Ishikawa (cell line): ENCODE measurements around the gene GIN1.

Experiments used
- CEBPB ChIP-seq: IDR thresholded peaks from 2 replicates; pipeline ENCODE4 v1.6.1; 2012
- CREB1 ChIP-seq: IDR thresholded peaks from 2 replicates; pipeline ENCODE4 v1.6.1; 2012; ENCODE audit warnings: low read depth
- EGR1 ChIP-seq: IDR thresholded peaks from 2 replicates; pipeline ENCODE4 v1.6.1; 2012
- EP300 ChIP-seq: IDR thresholded peaks from 2 replicates; pipeline ENCODE4 v1.6.1; 2012; ENCODE audit warnings: borderline replicate concordance
- FOXM1 ChIP-seq: IDR thresholded peaks from 2 replicates; pipeline ENCODE4 v1.6.1; 2012; ENCODE audit warnings: low read depth, borderline replicate concordance
- MAX ChIP-seq: IDR thresholded peaks from 2 replicates; pipeline ENCODE4 v1.6.1; 2012
- NFIC ChIP-seq: IDR thresholded peaks from 2 replicates; pipeline ENCODE4 v1.6.1; 2012
- RAD21 ChIP-seq: IDR thresholded peaks from 2 replicates; pipeline ENCODE4 v1.6.1; 2012; ENCODE audit warnings: low read depth
- REST ChIP-seq: IDR thresholded peaks from 2 replicates; pipeline ENCODE4 v1.6.1; 2012; ENCODE audit warnings: low read depth, mild to moderate bottlenecking
- TAF1 ChIP-seq: IDR thresholded peaks from 2 replicates; pipeline ENCODE4 v1.6.1; 2012; ENCODE audit warnings: low read depth, mild to moderate bottlenecking
- TCF12 ChIP-seq: IDR thresholded peaks from 2 replicates; pipeline ENCODE4 v1.6.1; 2012; ENCODE audit warnings: low read depth
- TEAD4 ChIP-seq: IDR thresholded peaks from 2 replicates; pipeline ENCODE4 v1.6.1; 2012
- YY1 ChIP-seq: IDR thresholded peaks from 2 replicates; pipeline ENCODE4 v1.6.1; 2012; ENCODE audit warnings: low read depth
- ZBTB7A ChIP-seq: IDR thresholded peaks from 2 replicates; pipeline ENCODE4 v1.6.1; 2012; ENCODE audit warnings: low read depth
- TF ChIP-seq, protein P1 (sequence below): IDR thresholded peaks from 2 replicates; pipeline ENCODE4 v1.6.1; 2012

The GIN1 gene

DNA sequence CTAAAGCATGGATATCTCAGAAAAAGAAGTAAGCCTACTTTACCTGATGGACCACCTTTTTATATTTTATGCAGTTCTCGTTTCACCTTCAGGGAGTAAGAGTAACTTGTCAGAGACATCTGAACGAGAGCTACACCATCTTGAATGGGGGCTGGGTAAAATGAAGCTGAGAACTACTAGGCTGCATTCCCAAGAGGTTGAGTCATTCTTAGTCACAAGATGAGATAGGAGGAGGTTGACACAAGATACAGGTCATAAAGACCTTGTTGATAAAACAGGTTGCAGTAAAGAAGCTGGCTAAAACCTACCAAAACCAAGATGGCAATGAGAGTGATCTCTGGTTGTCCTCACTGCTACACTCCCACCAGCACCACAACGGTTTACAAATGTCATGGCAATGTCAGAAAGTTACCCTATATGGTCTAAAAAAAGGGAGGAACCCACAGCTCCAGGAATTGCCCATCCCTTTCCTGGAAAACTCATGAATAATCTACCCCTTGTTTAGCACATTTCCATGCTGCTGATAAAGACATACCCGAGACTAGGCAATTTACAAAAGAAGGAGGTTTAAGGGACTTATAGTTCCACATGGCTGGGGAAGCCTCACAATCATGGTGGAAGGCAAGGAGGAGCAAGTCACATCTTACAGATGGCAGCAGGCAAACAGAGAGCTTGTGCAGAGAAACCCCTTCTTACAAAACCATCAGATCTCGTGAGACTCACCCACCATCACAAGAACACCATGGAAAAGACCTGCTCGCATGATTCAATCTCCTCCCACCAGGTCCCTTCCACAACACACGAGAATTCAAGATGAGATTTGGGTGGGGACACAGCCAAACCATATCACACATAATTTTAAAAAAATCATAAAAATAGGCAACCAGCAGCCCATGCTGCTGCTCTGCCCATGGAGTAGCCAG is 62.5 kb downstream of the GIN1 start:
- no peak for TF ChIP-seq CEBPB

DNA sequence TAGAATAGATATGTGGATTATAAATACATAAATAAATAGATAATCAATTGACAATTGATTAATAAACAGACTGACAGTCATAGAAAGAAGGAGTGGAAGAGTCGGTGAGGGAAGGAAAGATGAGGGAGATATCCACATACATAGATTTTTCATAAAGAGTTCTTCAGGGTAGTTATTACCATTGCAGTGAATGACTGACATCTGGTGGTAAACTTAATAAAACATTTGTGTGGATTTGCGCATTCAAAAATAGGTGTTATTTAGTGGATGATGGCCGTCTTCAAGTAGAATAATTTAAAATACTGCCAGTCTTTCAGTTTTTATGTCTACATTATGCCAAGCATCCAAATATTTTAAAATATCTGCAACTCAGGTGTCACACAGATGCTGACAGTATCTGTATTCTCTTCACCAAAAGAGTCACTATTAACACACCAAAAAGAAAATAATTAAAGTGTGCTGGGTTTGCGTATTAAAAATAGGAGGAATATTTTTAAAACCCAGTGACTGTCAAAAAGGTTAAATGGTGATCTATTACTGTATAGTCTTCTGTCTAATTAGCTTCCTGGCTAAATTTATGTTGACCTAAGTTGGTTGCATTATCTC is 78.8 kb downstream of the GIN1 start:
- TF ChIP-seq RAD21 (peak; percentile 74), TEAD4 (no peak)

DNA sequence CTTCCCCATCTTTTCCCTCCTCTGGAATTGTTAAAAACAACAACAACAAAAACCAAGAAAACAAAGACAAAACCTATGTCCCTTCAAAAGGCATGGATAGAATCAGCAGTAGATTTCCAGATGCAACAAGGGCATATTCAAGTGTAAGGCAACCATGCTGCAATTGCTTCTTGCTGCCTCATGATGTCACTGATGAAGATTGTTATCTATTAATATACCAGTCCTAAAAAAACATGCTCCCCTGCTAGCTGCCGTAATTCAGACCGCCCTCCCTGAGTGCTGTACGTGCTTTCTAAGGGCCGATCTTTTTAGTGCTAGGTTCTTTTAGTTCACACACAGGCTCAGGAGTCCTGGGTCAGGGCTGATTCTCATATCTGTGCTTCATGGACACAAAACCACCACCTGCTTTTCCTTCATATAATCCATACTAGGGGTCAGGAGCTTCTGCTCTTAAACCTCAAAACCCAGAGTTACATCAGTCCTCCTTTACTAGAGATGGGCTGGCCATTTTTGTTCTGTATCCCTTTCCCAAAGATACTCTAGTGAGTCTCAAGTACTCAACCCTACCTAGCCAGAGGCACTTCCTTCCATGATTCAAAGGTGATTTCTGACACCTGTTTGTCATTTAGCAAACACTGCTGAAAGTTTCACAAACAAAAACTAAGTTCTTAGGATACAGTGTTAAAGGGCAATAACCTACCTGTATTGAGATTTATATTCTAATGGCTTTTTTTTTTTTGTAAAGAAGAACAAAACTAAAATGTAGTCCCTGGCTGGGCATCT is 82.1 kb downstream of the GIN1 start:
- TF ChIP-seq EGR1 (no peak), FOXM1 (no peak), TAF1 (no peak), TEAD4 (no peak), ZBTB7A (no peak), MAX (no peak), RAD21 (no peak)

DNA sequence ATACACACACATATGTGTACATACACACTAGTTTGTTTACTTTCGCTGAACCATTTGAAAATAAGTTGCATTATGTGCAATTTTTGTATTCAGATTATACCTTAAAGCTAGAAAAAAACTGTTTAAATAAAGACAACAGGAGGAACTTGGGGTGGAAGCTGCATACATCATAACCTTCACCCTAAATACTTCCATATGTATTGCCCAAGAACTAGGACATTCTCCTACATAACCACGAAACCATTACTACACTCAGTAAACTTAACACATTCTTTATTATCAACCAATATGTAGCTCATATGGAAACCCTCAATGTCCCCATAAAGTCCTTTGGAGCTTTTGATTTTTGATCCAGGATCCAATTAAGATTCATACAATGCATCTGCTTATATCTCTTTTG is 83.3 kb downstream of the GIN1 start:
- no peak for TF ChIP-seq EP300
- TF ChIP-seq MAX, result no peak
- no peak for TF ChIP-seq NFIC
- no peak for TF ChIP-seq EGR1
- TF ChIP-seq YY1, result no peak
- TF ChIP-seq TCF12, result no peak
- no peak for TF ChIP-seq CREB1
- no peak for TF ChIP-seq FOXM1
- TF ChIP-seq, protein P1, sequence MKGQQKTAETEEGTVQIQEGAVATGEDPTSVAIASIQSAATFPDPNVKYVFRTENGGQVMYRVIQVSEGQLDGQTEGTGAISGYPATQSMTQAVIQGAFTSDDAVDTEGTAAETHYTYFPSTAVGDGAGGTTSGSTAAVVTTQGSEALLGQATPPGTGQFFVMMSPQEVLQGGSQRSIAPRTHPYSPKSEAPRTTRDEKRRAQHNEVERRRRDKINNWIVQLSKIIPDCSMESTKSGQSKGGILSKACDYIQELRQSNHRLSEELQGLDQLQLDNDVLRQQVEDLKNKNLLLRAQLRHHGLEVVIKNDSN, result no peak
- no peak for TF ChIP-seq CEBPB
- no peak for TF ChIP-seq TEAD4
- no peak for TF ChIP-seq REST
